DMS53 (cell line): Measurements from ENCODE around the gene SH2D5.

Experiments used
- DNase-seq: peaks from one replicate; lab custom pipeline; 2025; lab: John Stamatoyannopoulos, UW

SH2D5 gene

DNA sequence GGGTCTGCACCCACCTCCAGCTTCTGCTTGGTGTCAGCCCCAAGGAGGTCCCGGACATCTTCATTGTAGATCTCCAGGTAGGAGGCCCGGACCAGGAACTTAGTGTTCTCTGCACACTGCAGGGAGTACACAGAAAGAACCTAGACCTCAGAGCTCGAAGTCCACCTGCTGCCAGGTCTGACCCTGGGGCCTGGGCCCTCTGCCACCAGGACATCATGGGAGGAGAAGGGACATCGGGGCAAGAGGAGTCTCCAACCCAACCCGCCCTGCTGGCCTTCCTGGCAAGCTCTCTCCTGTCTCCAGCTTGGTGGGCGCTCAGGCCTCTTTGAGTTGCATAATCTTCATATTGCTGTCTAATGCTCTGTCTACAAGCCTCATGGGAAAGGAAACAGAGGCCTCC lies 19.1 kb downstream of the SH2D5 start:
- no peak for DNase-seq

DNA sequence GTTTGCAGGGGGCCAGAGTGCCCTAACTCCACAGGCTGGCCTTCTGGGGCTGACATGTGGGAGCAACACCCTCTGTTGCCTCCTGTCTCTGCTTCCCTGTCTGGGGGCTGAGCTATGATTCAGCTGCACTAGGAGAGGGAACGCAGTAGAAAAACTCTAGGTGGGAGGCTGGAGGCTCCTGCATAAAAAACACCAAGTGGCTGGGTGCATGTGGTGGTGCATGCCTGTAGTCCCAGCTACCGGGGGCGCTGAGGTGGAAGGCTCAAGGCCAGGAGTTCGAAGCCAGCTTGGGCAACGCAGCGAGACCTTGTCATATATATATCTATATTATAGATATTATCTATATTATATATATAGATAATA lies 20.3 kb downstream of the SH2D5 start:
- no peak for DNase-seq

DNA sequence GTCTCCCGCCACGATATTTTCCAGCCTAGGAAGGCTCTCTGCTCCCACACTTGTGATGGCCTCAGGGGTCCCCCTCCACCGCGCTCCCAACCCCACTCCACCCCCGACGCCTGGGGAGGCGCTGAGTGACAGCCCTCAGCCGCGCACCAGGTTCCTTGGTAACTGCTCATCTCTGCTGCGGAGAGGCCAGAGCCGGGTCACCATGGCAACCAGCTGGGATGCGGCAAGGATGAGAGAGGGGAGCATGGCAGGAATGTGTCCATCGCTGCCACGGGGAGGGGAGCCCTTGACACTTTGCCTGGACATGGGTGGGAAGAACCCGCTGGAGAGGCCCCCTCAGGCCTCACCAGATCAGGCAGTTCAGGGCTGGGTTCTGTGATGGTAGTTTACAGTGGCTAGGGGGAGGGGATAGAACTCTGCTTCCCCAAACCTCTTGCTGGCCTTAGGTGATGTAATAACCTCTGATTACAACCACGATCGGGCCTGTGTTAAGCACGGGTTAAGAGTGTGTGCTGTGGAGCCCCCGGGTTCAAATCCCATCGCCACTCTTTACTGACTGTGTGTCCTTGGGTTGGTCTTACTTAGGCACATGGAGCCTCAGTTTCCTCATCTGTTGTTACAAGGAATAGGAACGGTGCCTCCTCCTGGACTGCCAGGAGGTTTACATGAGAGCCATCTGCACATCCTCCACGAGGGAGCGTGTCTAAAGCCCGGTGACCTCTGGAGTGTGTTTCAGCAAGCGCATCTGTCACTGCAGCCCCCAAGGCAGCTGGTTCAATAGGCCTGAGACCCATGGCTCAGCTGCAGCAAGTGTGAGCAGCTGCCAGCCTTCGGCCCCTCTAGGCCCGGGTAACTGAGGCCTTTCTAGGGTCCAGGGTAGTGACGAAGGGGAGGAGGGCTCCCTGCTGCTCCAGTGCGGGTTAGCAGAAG lies 21.0 kb downstream of the SH2D5 start:
- DNase-seq, result peak; percentile 32

DNA sequence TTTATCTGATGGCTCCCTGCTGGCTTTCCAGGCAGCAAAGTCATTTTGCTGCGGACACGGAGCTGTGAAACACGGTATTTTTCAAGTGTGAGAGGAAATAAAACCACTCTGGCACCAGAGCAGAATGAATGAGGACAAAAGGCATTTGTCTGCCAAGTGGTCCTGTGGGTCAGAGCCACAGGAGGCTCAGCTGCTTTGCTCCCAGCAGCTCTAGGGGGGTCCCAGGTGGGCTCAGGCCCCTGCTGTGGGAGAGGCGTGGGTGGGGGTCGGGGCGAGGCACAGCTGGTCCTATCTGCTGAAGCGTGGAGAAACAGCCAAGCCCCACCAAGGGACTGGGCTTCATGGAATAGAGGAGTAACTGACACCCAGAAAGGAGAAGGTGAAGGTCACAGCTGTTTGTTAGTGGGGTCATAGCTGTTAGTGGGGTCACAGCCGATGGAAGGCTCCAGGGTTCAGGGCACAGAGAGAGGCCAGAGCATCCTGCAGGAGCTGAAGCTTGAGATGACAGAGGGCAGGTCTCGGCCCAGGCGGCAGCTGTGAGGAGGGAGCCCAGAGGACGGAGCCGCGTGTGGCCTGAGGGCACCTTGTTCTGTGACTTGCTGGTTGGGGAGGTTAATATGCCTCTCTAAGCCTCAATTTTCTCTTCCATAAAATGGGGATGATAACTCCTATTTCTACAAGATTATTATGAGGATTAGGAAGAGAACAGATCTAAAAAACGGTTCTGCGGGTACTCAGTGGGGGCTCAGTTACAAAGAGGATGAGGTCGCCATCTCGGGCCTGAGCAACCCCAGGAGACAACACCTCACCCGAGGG lies 21.8 kb downstream of the SH2D5 start:
- DNase-seq, result no peak

DNA sequence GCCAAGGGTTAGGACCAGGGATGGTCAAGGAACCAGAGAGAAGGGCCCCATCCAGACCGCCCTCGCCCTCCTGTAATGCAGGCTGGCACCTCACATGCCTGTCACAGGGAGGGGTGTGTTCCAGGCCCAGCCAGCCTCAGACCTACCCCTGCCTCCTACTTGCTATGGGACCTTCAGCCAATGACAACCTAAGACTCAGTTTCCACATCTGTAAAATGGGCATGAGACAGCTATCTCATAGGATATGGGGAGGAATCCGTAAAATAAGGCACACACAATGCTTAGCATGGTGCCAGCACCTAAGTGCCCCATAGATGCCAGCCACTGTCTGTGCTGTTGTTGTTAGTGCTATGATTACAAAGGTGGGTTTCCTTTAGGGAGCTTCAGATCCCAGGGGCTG lies 22.6 kb downstream of the SH2D5 start:
- DNase-seq, result no peak

DNA sequence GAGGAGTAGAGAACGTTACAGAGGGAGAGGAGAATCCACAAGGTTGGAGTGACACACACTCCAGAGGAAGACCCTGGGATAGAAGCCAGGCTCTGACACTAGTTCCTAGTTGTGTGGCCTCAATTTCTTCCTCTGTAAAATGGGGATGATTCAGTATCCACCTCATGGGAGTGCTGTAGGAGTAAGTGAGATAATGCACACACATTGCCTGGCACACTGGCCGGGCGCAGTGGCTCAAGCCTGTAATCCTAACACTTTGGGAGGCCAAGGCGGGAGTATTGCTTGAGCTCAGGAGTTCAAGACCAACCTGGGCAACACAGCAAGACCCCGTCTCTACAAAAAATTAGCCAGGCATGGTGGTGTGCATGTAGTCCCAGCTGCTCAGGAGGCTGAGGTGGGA lies 23.6 kb downstream of the SH2D5 start:
- DNase-seq, result no peak

DNA sequence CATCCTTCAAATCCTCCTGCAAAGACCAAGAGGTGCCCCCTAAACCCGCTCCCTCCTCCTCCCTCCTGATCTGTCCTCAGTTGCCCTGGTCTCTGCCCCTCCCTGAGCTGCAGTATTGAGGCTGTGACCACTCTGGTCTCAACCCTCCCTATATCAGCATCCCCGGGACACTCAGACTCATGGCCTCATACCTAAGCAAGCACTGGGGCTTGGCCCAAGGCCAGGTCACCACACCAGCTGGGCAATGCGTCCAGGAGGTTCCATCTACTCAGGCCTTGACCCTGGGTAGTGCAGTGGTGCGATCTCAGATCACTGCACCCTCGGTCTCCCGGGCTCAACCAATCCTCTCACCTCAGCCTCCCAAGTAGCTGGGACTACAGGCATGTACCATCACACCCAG lies 24.4 kb downstream of the SH2D5 start:
- no peak for DNase-seq

DNA sequence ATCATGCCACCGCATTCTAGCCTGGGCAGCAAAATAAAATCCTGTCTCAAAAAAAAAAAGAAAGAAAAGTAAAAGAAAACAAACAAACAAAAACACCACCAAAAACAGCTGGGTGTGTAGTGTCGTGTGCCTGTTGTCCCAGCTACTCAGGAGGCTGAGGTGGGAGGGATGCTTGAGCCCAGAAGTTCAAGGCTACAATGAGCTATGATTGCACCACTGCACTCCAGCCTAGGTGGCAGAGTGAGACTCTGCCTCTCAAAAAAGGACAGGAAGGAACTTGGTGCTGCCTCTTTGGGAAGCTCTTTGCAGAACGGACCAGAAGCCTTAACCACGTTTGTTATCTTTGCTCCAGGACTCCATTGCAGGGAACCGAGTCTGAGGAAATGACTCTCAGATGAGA lies 25.7 kb downstream of the SH2D5 start:
- no peak for DNase-seq

DNA sequence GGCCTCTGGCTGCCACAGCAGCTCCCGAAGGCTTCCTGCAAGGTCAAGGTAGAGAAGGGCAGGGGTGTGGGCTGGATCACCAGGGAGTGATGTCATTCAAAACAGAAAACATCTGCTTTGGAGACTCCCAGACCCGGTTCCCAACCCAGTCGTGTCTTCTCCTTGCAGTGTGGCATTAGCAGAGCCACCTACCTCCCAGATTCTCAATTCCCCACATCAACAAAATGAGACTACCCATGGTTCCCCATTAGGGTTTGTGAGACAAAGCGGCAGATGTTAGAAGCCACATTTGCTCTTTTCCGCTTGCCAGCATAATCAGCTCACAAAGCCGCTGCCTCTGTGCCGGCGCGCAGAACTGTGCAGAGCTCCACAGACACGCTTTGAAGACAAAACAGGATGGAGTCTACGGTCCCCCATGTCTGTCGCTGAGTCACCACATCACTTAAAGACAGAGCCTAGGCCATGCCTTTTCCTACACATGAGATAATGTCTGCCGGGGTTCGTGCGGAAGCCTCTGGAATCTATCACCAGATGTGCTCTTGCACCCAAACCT lies 27.2 kb downstream of the SH2D5 start:
- DNase-seq, result no peak

DNA sequence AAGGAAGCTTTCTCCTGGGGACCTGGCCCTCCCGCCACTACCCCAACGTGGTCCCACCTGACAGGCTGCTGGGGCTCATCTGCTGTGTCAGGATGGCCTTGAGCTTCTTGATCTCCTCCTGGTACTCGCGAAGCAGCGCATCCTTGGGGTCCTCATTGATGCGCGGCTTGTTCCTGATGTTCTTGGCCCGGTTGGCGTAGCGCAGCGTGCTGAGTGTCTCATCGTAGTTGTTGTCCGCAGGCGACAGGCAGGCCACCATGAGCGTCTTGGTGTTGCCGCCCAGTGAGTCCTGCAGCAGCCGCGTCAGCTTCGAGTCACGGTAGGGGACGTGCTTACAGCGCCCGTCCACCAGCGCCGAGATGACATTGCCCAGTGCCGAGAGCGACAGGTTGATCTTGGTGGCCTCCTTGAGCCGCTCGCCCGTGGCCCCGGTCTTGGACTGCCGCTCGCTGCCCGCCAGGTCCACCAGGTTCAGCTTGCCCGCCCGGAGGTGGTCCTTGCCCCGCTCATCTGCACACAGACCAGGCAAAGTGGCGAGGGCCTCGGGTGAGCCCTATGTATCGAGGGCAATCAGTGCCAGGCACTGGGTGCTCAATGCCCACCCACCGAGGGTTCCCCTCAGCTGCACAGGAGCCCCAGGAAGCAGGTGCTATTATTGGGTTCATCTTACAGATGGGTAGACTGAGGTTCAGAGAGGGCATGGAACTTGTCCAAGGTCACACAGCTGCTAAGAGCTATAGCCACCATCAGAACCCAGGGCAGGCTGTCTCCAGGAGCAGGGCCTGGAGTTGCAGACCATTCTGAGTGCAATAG lies 27.9 kb downstream of the SH2D5 start:
- no peak for DNase-seq

DNA sequence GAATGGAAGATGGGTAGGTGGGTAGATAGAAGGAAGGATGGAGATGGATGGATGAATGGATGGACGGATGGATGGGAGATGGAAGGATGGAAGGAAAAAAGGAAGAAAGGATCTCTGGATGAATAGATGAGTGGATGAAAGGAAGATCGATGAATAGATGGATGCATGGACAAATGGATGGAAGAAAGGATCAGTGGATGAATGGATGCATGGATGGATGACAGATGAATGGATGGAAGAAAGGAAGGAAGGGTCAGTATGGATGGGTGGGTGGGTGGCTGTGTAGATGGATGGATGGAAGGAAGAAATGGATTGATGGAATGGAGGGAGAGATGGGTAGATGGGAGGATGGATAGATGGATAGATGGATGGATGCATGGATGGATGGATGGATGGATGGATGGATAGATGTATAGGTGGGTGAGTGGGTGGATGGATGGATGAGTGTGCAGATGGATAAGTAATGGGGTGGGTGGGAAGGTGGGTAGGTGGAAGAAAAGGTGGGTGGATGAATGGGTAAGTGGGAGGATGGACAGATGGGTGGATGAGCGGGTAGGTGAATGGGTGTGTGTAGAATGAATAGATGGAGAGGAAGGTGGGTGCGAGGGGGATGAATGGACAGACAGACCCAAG lies 29.3 kb downstream of the SH2D5 start:
- no peak for DNase-seq

DNA sequence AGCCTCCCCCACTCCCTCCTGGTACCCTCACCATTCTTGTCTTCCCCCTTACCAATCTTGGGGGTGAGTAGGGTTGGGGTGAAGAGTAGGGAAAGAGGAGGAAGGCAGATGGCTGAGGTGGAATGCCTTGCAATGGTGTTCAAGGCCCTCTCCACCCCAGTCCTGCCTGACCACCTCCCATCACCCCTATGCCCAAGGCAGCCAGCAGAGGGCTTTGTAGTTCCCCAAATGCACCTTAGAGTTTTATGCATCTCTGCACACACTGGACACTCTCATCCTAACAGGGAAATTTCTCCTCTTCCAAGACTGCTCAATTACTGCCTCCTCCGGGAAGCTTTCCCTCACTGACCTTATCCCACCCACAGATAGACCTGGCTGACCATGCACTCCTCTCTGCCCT lies 30.1 kb downstream of the SH2D5 start:
- DNase-seq, result peak; percentile 30

DNA sequence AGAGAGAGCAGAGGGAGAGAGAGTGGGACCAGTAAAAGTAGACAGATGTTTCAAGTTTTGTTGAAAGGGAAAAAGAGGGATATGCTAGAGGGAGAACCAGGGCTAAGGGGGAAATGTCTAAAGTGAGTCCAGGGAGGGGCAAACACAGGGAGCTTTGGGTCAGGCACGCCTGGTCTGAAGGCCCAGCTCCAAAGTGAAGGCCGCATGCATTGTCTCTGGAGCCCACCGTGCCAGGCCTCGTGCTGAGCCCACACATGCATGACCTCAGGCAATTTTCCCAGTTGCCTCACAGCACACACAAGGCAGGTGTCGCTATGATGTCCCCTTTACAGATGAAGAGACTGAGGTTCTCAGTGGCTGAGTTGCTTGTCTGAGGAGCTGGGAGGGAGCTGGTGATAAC lies 30.7 kb downstream of the SH2D5 start:
- no peak for DNase-seq

DNA sequence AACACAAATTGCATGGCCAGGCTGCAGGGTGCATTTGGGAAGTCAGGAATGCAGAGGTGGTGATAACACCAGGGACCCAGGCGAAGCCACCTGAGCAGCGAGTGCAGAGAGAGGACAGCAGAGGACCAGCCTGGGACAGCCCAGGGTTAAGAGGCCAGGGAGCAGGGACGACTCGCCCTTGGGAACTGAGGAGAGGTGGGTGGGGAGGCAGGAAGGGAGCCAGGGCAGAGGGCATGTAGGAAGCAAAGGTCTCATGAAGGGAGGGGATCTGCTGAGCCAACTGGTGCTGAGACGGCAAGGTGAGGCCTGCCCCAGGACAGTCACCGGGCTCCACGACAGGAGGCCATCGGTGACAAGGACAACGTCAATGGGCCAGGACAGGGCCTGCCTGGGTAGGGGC lies 31.1 kb downstream of the SH2D5 start:
- no peak for DNase-seq

DNA sequence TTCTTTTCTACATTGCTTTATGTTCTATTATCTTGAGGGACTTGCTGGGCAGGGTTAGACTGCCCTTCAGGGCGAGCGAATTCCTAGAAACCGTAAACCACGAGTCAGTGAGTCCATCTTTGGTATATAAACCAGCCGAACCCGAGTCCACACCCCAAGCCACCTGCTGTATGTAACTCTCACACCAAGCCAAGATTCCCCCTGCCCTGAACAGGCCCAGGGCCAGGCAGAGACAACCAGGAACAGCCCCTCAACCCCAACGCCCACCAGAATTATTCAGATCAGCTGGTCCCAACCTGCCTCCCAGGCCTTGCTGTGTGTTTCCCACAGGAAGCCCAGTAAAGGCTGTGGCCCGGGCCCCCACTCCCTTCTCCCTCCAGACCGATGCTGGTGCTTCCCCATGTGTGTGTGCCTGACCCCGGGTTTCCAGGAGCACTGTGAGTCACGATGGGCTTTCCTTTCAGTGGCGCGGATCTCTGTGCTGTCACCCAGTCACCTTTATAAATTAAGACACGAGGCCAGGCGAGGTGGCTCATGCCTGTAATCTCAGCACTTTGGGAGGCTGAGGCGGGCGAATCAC lies 31.8 kb downstream of the SH2D5 start:
- DNase-seq, result no peak

DNA sequence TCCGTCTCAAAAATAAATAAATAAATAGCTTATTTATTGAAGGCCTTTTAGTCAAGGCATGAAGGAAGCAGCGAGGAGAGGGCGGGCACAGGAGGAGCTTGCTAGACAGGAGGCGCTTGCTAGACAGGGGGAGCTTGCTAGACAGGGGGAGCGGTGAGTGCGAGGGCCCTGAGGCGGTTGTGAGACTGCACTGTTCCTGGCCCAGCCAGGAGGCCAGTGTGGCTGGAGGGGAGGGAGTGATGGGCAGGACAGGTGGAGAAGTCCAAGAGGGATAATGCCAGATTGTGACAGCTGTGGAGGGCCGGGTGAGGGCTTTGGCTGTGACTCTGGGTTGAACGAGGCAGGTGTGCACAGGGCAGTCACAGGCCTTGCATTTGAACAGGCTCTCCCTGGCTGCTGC lies 32.9 kb downstream of the SH2D5 start:
- DNase-seq, result no peak

DNA sequence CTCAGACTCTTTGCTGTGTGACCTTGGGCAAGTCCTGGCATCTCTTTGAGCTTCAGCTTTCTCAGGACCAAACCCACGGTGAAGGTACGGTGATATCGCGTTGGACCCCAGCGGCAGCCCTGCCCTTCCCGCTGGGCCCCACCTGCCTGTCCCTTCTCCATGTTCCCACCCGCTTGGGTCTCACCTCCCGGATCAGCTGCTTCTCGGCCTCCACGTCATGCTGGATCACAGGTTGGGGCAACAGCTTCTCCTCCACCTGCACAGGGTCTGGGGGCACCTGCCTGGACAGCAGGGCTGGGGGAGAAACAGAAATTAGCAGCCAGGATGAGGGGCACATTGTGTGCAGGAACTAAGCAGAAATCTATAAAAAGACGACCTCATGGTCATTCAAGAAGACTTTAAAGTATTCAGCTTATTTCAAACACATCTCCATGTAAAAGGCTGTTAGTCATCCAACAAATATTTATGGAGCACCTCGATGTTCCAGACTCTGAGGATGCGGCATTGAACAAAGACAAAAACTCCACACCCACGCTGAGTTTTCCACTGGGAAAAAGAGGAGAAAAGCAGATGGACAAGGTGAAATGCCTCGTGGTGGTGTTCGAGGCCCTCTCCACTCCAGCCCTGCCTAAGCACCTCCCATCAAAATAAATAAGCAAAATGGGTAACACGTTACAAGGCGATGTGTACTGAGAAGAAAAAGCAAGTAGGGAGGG lies 34.1 kb downstream of the SH2D5 start:
- no peak for DNase-seq

DNA sequence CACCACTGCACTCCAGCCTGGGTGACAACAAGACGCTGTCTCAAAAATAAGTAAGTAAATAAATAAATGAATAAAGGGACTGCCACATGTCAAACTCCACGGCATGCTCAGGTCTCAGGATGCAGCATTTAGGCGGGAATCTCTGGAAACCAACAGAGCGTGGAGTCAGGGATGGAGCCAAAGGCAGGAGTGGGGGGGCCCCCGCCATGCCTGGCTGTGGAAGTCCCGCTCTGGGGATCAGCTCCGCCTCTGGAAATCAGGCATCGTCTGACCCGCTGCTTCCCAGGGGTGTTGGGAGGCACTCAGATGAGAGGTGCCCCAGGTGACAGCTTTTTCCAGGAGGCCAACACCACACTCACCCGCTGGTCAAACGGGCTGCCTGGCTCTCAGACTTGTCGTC lies 34.9 kb downstream of the SH2D5 start:
- no peak for DNase-seq

DNA sequence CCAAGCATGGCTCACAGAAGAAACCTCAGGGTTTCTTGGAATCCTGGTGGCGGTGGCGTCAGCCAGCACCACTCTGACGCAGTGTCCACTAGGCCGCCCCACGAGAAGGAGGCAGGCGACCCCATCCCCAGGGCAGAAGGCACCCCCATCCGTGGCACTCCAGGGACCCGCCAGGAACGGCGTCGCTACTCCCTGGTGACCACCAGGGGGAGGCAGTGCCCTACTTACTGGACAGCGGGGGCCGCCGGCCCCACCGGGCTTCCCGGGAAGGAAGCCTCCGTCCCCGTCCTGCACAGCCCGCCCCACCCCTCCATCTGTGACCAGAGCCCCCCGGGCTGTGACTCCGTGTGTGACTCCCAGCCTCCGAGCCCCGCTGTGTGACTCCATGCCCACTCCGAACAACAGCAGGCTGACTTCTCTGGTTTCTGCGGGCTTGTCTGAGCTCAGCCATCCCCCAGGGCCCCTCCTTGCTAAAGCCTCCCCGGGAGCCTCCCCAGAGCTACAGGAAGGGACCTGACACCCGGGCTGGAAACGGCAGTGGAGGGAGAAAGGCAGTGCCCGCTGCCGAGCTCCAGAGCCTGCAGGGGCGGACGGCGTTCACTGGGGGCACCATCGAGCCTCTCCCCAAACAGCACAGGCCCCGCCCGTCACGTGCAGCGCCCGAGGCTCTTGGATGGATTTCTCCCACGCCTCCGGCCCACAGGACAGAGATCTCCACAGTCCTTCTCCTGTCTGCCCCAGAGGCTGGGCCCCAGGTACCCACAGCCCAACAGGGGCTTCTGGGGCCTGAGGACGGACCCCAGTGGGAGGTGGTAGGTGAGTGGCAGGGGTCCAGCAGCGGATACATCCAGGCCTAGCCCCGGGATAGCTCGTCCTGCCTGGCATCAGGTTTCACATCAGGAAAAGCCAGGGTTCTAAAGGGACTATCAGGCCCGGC lies 35.8 kb downstream of the SH2D5 start:
- DNase-seq, result peak; percentile 95

DNA sequence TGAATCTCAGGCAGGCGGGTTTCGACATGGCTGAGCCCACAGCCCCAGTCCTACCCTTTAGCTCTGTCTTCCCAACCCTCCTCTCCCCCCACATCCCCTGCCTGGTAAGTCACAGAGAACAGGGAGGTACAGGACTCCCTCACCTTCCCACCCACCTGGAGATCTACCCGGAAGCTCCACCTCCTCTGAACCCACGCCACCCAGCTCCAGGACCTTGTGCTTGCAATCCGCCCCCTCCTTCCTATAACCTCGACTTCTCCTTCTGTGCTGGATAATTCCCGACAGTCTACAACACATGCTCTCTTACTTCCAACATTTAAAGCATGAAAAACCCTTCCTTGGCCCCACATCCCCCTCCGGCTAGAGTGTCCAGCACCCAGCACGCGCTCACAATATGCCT lies 37.0 kb downstream of the SH2D5 start:
- DNase-seq, result no peak
